NB4 (cell line): ENCODE results near the gene STARD13.

ENCODE experiments used
- TF ChIP-seq, protein P1 (sequence below): IDR thresholded peaks from one replicate; pipeline ENCODE4 v1.5.1; 2012; ENCODE audit warnings: low read depth, low read length
- TF ChIP-seq, protein P2 (sequence below): IDR thresholded peaks from 2 replicates; pipeline ENCODE4 v1.6.1; 2011; ENCODE audit warnings: low read depth, low read length

DNA sequence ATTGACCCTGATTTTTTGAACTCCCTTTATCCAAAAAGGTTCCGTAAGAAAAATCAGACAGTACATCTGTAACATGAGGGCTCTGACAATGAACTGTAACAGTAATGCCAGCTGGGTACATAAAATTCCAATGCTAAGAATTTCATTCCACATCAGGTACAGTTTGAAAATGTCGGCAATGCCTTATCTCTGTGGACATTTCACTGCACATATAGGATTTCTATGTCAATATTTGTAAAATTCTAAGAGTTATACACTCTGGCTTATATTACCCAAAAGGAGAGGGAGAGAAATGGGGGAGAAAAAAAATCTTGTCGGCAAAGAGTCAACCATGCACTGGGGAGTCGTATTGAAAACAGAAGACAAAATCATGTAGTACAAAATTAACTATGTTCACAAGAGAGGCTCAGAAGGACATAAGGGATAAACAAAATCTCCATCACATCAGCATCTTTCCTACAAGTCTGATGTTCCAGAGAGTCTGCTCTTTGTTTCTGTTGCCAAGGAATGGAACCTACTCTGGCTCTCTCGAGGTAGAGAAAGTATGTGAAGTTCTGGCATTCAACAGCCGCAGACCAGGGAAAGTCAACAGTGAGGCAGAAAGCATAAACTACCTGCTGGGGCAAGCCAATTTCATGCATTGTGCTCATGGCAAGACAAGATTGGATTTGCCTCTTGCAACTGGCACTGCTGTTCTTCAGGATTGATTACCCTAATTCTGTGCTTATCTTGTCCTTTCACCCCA lies 72.4 kb downstream of the STARD13 start:
- TF ChIP-seq, protein P1, sequence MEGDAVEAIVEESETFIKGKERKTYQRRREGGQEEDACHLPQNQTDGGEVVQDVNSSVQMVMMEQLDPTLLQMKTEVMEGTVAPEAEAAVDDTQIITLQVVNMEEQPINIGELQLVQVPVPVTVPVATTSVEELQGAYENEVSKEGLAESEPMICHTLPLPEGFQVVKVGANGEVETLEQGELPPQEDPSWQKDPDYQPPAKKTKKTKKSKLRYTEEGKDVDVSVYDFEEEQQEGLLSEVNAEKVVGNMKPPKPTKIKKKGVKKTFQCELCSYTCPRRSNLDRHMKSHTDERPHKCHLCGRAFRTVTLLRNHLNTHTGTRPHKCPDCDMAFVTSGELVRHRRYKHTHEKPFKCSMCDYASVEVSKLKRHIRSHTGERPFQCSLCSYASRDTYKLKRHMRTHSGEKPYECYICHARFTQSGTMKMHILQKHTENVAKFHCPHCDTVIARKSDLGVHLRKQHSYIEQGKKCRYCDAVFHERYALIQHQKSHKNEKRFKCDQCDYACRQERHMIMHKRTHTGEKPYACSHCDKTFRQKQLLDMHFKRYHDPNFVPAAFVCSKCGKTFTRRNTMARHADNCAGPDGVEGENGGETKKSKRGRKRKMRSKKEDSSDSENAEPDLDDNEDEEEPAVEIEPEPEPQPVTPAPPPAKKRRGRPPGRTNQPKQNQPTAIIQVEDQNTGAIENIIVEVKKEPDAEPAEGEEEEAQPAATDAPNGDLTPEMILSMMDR: no peak
- TF ChIP-seq, protein P2, sequence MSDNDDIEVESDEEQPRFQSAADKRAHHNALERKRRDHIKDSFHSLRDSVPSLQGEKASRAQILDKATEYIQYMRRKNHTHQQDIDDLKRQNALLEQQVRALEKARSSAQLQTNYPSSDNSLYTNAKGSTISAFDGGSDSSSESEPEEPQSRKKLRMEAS: no peak
